K562 (cell line): ENCODE data around the gene CMIP. TPM values are rescaled to one million over a fixed set of nuclear protein-coding genes. Genes with fewer than 3 reads are reported as not detected.

Experiments
- ATAC-seq: fragments of 200-7000 bp; cut with Tn5 transposase; 3 replicates; pipeline ENCODE4 v1.9.1; 2020; ENCODE audit warnings: moderate library complexity
- BruUV-seq: library from RNA; stranded (reverse); fragments of 400-500 nt; replicated peaks from 2 replicates; lab custom pipeline; 2021; lab: Mats Ljungman, UMichigan
- CTCF ChIA-PET: fragments of 300-600 bp; formaldehyde crosslinking; extraction: SDS; loops from one replicate; lab custom pipeline; 2021; ENCODE audit warnings: low intra/inter-chr PET ratio; lab: Yijun Ruan, JAX
- POLR2A ChIA-PET: fragments of 300-600, 350-650 bp; sonication (Branson Sonifier 250); formaldehyde crosslinking; extraction: SDS; loops from one replicate; lab custom pipeline; 2021; ENCODE audit warnings: antibody characterized with exemption, inconsistent platforms; lab: Yijun Ruan, JAX
- DNase-seq, 4 experiments: peaks; one replicate each; pipeline versions ENCODE4 v3.0.0 to v3.0.0-alpha.2; 2011 to 2018; ENCODE audit warnings: low spot score in 3 of 4, mixed read lengths in 3 of 4; ENCODE audit errors: extremely low read depth in 1 of 4
- FAIRE-seq: peaks from 2 replicates; lab custom pipeline; 2011; peaks lifted over from hg19 to GRCh38; lab: Jason Lieb, UNC
- H2AFZ ChIP-seq: 2 replicates; pipeline ENCODE4 v1.6.0; 2011; ENCODE audit warnings: low read depth, low read length, control low read depth, inconsistent platforms
- H3K27ac ChIP-seq: fragments of 200-600 bp; 3 replicates; pipeline ENCODE4 v1.8.0; 2011; ENCODE audit warnings: low read depth, mild to moderate bottlenecking, control low read depth, inconsistent platforms, low read length, moderate library complexity, mixed read lengths; ENCODE audit errors: extremely low read depth
- H3K27me3 ChIP-seq, 2 experiments: fragments of 300-600 bp in 1 of 2; 2 replicates in 1 of 2; 3 replicates in 1 of 2; pipeline versions ENCODE4 v1.6.0 to v1.8.0; 2011; ENCODE audit warnings: inconsistent platforms in 2 of 2, low read length in 2 of 2, mild to moderate bottlenecking in 1 of 2, mixed read lengths in 1 of 2, moderate library complexity in 1 of 2; ENCODE audit not compliant: control insufficient read depth in 2 of 2, insufficient read depth in 2 of 2
- H3K36me3 ChIP-seq: fragments of 300-600 bp; 3 replicates; pipeline ENCODE4 v1.8.0; 2011; ENCODE audit warnings: mild to moderate bottlenecking, low read length, inconsistent platforms; ENCODE audit not compliant: control insufficient read depth, insufficient read depth
- H3K4me1 ChIP-seq, 2 experiments: fragments of 200-600 bp in 1 of 2; replicated peaks in 1 of 2; 2 replicates in 1 of 2; 3 replicates in 1 of 2; pipeline versions ENCODE4 v1.5.1 to v1.8.0; 2011; ENCODE audit warnings: inconsistent platforms in 2 of 2, low read length in 2 of 2, mild to moderate bottlenecking in 1 of 2, mixed read lengths in 1 of 2, moderate library complexity in 1 of 2; ENCODE audit not compliant: control insufficient read depth in 2 of 2, insufficient read depth in 2 of 2
- H3K4me2 ChIP-seq: 2 replicates; pipeline ENCODE4 v1.6.1; 2011; ENCODE audit warnings: low read length, control low read depth, inconsistent platforms, mixed read lengths; ENCODE audit not compliant: insufficient read depth
- H3K4me3 ChIP-seq: fragments of 200-600 bp; sonication (generic), shearing (Covaris generic); 2 replicates; pipeline ENCODE4 v1.5.1; 2016; ENCODE audit warnings: control low read depth, inconsistent platforms
- H3K79me2 ChIP-seq: fragments of 200-600 bp; 3 replicates; pipeline ENCODE4 v1.8.0; 2011; ENCODE audit warnings: low read length, inconsistent platforms; ENCODE audit not compliant: control insufficient read depth, insufficient read depth
- H3K9ac ChIP-seq, 2 experiments: 2 replicates each; pipeline versions ENCODE4 v1.6.0 to v1.6.1; 2011; ENCODE audit warnings: low read depth in 2 of 2, low read length in 2 of 2, control low read depth in 1 of 2, inconsistent platforms in 1 of 2, mild to moderate bottlenecking in 1 of 2, mixed read lengths in 1 of 2; ENCODE audit not compliant: insufficient read depth in 1 of 2
- H3K9me1 ChIP-seq: one replicate; pipeline ENCODE4 v1.6.0; 2011; ENCODE audit warnings: inconsistent platforms, mild to moderate bottlenecking, low read length, moderate library complexity; ENCODE audit not compliant: control insufficient read depth, insufficient read depth
- H3K9me3 ChIP-seq: replicated peaks from 2 replicates; pipeline ENCODE4 v1.5.1; 2011; ENCODE audit warnings: low read depth, low read length, inconsistent platforms; ENCODE audit not compliant: control insufficient read depth, insufficient read depth
- H4K20me1 ChIP-seq: replicated peaks from 2 replicates; pipeline ENCODE4 v1.6.1; 2011; ENCODE audit warnings: low read length, inconsistent platforms, mixed read lengths; ENCODE audit not compliant: control insufficient read depth, insufficient read depth
- CBFA2T3 ChIP-seq: fragments of 450-650 bp; IDR thresholded peaks from 2 replicates; pipeline ENCODE4 v1.6.1; 2017
- CREBBP ChIP-seq: IDR thresholded peaks from one replicate; pipeline ENCODE4 v1.6.1; 2012; ENCODE audit warnings: low read depth, mild to moderate bottlenecking, control low read depth, inconsistent platforms, low read length
- ZNF507 ChIP-seq: conservative IDR thresholded peaks from 2 replicates; pipeline ENCODE4 v1.6.1; 2017; ENCODE audit warnings: missing genetic modification characterization, missing compliant biosample characterization
- ZNF780A ChIP-seq: fragments of 250-450 bp; sonication (Bioruptor Pico); IDR thresholded peaks from 2 replicates; pipeline ENCODE4 v1.5.0; 2021; ENCODE audit warnings: mild to moderate bottlenecking
- WGBS: fragments of 100-300 bp; shearing (Covaris generic); methylation state at CpG from one replicate; pipeline ENCODE4 v1.1.6; 2016; ENCODE audit warnings: low coverage, mixed read lengths; ENCODE audit not compliant: insufficient coverage; ENCODE audit errors: missing lambda C conversion rate; 5-methylcytosine and 5-hydroxymethylcytosine counted together
- in situ Hi-C: fragments of 300-500 bp; cut with MboI; formaldehyde crosslinking; loops from 4 replicates; pipeline ENCODE4 v1.15.0; 2018; ENCODE audit warnings: inconsistent platforms, mixed read lengths
- intact Hi-C: fragments of 100-400 bp; cut with micrococcal nuclease; formaldehyde crosslinking; loops from 2 replicates; pipeline ENCODE4 v1.14.2; 2022
- polyA plus RNA-seq, 8 experiments: library from polyadenylated mRNA; depleted of rRNA in 4 of 8; stranded (reverse) in 5 of 8; unstranded in 3 of 8; fragments of >200 nt; fragmentation: Nextera tagmentation in 2 of 8; fragmentation: Illumina TruSeq in 1 of 8; extraction: Ambion mirVana in 2 of 8; extraction: Trizol in 1 of 8; gene quantifications; 2 replicates each; pipeline versions ENCODE4 v1.2.1 to v1.2.3, GENCODE V29; 2011 to 2014; ENCODE audit warnings: inconsistent platforms in 1 of 8, missing spikeins in 1 of 8
- total RNA-seq, 7 experiments: library from RNA; depleted of rRNA in 6 of 7; stranded (reverse); fragments of >200 nt in 6 of 7; fragmentation: Illumina TruSeq in 2 of 7; extraction: Trizol in 2 of 7; gene quantifications; 2 replicates each; pipeline versions ENCODE4 v1.2.1 to v1.2.3, GENCODE V29; 2011 to 2021; ENCODE audit warnings: low replicate concordance in 1 of 7
- TF ChIP-seq, protein P1 (sequence below): sonication (generic); formaldehyde crosslinking; IDR thresholded peaks from 2 replicates; pipeline ENCODE4 v1.8.0; 2022; ENCODE audit warnings: mild to moderate bottlenecking, missing genetic modification reagents
- TF ChIP-seq, protein P2 (sequence below): sonication (generic); formaldehyde crosslinking; IDR thresholded peaks from 2 replicates; pipeline ENCODE4 v1.8.1; 2023; ENCODE audit warnings: mild to moderate bottlenecking, missing genetic modification reagents
- TF ChIP-seq, protein P3 (sequence below): fragments of 250-450 bp; sonication (Bioruptor Pico); IDR thresholded peaks from 2 replicates; pipeline ENCODE4 v1.8.0; 2022; ENCODE audit warnings: moderate library complexity, mild to moderate bottlenecking, inconsistent platforms
- TF ChIP-seq, protein P4 (sequence below), 2 experiments: fragments of 450-650 bp in 1 of 2; sonication (generic) in 1 of 2; formaldehyde crosslinking in 1 of 2; IDR thresholded peaks in 1 of 2; conservative IDR thresholded peaks in 1 of 2; 2 replicates each; pipeline versions ENCODE4 v1.6.1 to v1.8.1; 2016 to 2023; ENCODE audit warnings: mild to moderate bottlenecking in 2 of 2, moderate library complexity in 2 of 2, inconsistent platforms in 1 of 2, missing genetic modification reagents in 1 of 2

The CMIP gene
- total and polyA plus RNA-seq, 9 of the 15 experiments (the other 6 are each of a cell fraction or from before 2014, with no cell fraction given): 0.94 to 82.5 (median 10.3) TPM

DNA sequence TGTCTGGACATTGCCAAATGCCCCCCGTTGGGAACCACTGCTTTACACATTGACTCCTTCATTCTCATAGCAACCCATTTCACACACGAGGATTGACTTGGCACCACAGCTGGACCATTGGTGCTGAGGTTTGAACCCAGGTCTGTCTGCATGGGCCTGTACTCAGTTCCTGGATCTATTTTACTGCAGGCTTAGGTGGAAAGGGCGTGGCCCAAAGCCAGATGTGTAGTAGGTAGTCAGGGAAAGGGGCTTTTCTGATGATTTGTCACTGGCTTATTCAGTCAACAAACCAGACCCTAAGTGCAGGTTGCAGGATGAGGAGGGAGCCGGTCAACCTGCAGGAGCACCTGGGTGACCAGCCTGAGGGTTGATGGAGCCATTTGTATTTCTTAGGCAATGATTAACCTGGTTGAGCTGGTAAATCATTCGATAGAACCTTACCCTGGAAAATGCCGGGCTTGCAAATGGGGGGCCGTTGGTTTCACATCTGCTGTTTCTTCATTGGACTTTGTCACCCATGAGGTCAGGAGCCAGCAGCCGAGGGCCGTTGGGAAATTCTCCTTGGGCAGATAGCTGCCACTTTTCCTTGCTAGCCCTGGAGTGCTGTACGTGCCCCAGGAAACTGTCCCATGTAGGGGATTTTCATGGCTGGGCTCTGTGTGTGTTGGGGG lies 104.4 kb downstream of the CMIP start:
- FAIRE-seq (no peak), DNase-seq (no peak), ATAC-seq (no peak)
- WGBS: 77% methylated on average over 10 of the region's 10 CpGs
- Histone ChIP-seq H3K4me1 (peaks cover 16 to 21% of the 10 kb centered on the region in 2 experiments), H3K79me2 (peaks cover 89% of the 10 kb centered on the region), H3K4me3 (no peak overlapping the region), H3K9me3 (no peaks in the 10 kb centered on the region), H3K27ac (no peak overlapping the region), H4K20me1 (peaks cover 38% of the 10 kb centered on the region; the same call in 1 of the 2 replicates), H3K9ac (no peak overlapping the region), H3K36me3 (no peaks in the 10 kb centered on the region), H3K27me3 (no peaks in the 10 kb centered on the region), H2AFZ (no peak overlapping the region), H3K9me1 (peaks cover 18% of the 10 kb centered on the region), H3K4me2 (no peak overlapping the region)
- CTCF ChIA-PET: no interaction called here
- in situ Hi-C loops (no loop called here), intact Hi-C loops (no loop called here)
- POLR2A ChIA-PET: interaction anchor here (1.2 to 1.3 kb wide), 2 partner anchors 15 to 98 kb away, joined by 4 to 5 read pairs; no protein-coding TSS in a partner anchor
- BruUV-seq: no TSS peak
- TF ChIP-seq CREBBP (no peak), ZNF507 (no peak), CBFA2T3 (no peak), ZNF780A (CRISPR knock-in tag) (no peak)
- TF ChIP-seq, protein P1, sequence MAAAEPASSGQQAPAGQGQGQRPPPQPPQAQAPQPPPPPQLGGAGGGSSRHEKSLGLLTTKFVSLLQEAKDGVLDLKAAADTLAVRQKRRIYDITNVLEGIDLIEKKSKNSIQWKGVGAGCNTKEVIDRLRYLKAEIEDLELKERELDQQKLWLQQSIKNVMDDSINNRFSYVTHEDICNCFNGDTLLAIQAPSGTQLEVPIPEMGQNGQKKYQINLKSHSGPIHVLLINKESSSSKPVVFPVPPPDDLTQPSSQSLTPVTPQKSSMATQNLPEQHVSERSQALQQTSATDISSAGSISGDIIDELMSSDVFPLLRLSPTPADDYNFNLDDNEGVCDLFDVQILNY (CRISPR knock-in tag): no peak
- TF ChIP-seq, protein P2, sequence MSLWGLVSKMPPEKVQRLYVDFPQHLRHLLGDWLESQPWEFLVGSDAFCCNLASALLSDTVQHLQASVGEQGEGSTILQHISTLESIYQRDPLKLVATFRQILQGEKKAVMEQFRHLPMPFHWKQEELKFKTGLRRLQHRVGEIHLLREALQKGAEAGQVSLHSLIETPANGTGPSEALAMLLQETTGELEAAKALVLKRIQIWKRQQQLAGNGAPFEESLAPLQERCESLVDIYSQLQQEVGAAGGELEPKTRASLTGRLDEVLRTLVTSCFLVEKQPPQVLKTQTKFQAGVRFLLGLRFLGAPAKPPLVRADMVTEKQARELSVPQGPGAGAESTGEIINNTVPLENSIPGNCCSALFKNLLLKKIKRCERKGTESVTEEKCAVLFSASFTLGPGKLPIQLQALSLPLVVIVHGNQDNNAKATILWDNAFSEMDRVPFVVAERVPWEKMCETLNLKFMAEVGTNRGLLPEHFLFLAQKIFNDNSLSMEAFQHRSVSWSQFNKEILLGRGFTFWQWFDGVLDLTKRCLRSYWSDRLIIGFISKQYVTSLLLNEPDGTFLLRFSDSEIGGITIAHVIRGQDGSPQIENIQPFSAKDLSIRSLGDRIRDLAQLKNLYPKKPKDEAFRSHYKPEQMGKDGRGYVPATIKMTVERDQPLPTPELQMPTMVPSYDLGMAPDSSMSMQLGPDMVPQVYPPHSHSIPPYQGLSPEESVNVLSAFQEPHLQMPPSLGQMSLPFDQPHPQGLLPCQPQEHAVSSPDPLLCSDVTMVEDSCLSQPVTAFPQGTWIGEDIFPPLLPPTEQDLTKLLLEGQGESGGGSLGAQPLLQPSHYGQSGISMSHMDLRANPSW (CRISPR knock-in tag): no peak
- TF ChIP-seq, protein P3, sequence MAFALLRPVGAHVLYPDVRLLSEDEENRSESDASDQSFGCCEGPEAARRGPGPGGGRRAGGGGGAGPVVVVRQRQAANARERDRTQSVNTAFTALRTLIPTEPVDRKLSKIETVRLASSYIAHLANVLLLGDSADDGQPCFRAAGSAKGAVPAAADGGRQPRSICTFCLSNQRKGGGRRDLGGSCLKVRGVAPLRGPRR: no peak
- TF ChIP-seq, protein P4, sequence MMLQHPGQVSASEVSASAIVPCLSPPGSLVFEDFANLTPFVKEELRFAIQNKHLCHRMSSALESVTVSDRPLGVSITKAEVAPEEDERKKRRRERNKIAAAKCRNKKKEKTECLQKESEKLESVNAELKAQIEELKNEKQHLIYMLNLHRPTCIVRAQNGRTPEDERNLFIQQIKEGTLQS (IDR thresholded peaks at IDR 0.05): no peak
- TF ChIP-seq, protein P4 (CRISPR knock-in tag; conservative IDR thresholded peaks at IDR 0.05): no peak
